RWPE2 (cell line): Measurements from ENCODE around the gene GLDC.

Experiments
- ATAC-seq: fragments of 200-7000 bp; cut with Tn5 transposase; 3 replicates; pipeline ENCODE4 v1.9.1; 2021; ENCODE audit warnings: low read depth
- DNase-seq: peaks from one replicate; pipeline ENCODE4 v3.0.0-alpha.2; 2020; ENCODE audit warnings: low spot score
- H3K27ac ChIP-seq: fragments of 450-650 bp; 2 replicates; pipeline ENCODE4 v1.5.1; 2017; ENCODE audit warnings: mild to moderate bottlenecking; ENCODE audit not compliant: poor library complexity, severe bottlenecking
- H3K27me3 ChIP-seq: fragments of 250-450 bp; sonication (Bioruptor Pico); 2 replicates; pipeline ENCODE4 v1.5.1; 2021; ENCODE audit warnings: mild to moderate bottlenecking, moderate library complexity; ENCODE audit not compliant: insufficient read depth, poor library complexity, severe bottlenecking
- H3K36me3 ChIP-seq: fragments of 250-450 bp; sonication (Bioruptor Pico); 2 replicates; pipeline ENCODE4 v1.5.1; 2020; ENCODE audit warnings: low read depth, mild to moderate bottlenecking, moderate library complexity
- H3K4me1 ChIP-seq: fragments of 250-450 bp; sonication (Bioruptor Pico); 2 replicates; pipeline ENCODE4 v1.5.1; 2021; ENCODE audit warnings: mild to moderate bottlenecking, moderate library complexity; ENCODE audit not compliant: insufficient read depth, poor library complexity, severe bottlenecking
- H3K4me3 ChIP-seq: fragments of 250-450 bp; sonication (Bioruptor Pico); 2 replicates; pipeline ENCODE4 v1.5.1; 2021; ENCODE audit warnings: mild to moderate bottlenecking, moderate library complexity; ENCODE audit not compliant: severe bottlenecking
- H3K9me3 ChIP-seq: fragments of 250-450 bp; sonication (Bioruptor Pico); 2 replicates; pipeline ENCODE4 v1.5.1; 2021; ENCODE audit warnings: mild to moderate bottlenecking, moderate library complexity; ENCODE audit not compliant: severe bottlenecking
- TF ChIP-seq, protein P1 (sequence below): fragments of 450-650 bp; IDR thresholded peaks from one replicate; pipeline ENCODE4 v1.5.1; 2017; ENCODE audit warnings: mild to moderate bottlenecking, moderate library complexity; ENCODE audit not compliant: poor library complexity, severe bottlenecking

The GLDC gene

DNA sequence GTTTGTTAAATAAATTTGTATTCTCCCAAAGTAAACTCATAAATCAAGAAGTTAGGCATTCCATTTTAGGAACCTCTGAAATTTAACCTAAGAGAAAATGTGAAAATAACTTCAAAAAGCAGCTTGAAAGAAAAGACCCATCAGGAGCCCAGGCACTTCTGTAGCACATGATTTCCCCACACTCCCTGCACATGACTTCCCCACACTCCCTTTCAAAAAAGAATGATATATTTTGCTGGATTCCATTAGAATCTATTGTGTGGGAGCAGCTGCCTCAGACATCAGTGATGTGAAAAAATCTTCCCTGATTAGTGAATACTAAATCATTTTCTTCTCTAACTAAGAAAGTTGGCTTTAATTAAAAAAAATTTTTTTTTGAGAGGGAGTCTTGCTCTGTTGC lies 83.3 kb downstream of the GLDC start:
- no peaks in the 10 kb centered on the region for H3K27me3 ChIP-seq
- DNase-seq (no peak), ATAC-seq (no peak)
- H3K36me3 ChIP-seq: no peaks in the 10 kb centered on the region
- H3K4me1 ChIP-seq: peaks cover 13% of the 10 kb centered on the region
- H3K9me3 ChIP-seq: no peaks in the 10 kb centered on the region
- TF ChIP-seq, protein P1, sequence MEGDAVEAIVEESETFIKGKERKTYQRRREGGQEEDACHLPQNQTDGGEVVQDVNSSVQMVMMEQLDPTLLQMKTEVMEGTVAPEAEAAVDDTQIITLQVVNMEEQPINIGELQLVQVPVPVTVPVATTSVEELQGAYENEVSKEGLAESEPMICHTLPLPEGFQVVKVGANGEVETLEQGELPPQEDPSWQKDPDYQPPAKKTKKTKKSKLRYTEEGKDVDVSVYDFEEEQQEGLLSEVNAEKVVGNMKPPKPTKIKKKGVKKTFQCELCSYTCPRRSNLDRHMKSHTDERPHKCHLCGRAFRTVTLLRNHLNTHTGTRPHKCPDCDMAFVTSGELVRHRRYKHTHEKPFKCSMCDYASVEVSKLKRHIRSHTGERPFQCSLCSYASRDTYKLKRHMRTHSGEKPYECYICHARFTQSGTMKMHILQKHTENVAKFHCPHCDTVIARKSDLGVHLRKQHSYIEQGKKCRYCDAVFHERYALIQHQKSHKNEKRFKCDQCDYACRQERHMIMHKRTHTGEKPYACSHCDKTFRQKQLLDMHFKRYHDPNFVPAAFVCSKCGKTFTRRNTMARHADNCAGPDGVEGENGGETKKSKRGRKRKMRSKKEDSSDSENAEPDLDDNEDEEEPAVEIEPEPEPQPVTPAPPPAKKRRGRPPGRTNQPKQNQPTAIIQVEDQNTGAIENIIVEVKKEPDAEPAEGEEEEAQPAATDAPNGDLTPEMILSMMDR: no peak
- no peak overlapping the region for H3K4me3 ChIP-seq
- no peak overlapping the region for H3K27ac ChIP-seq

DNA sequence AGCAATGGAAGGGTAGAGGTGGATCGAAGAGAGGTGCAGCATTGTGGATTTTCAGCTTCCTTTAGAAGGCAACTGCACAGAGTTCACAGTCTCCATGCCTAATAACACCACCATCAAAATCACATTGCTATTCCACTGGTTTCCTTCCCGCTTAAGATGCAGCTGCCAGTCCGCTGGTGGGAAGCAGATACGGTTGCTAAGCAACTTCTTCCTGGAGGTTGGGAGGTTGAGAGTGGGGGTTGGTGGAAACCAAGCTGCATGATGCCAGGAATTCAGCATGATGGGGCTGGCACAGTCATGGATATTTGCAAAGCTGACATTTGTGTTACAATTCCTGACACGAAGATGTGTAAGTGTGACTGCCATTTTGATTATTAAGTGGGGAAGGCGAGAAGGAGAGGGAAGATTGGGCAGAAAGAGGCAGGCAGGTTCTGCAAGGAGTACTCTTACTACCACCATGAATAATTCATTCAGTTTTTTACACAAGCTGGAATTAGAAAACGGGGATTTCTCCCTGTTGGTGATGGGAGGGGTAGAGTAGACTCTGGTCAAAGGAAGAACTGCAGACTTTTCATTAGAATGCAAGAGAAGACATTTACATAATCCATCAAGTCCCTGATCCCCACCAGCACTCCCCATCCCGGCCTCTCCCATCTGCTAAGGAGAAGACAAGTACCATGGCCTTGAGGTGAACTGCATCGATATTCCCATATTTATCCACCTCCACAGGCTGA lies 87.5 kb downstream of the GLDC start:
- TF ChIP-seq, protein P1: no peak
- Histone ChIP-seq H3K36me3 (no peaks in the 10 kb centered on the region), H3K9me3 (no peaks in the 10 kb centered on the region), H3K27ac (no peak overlapping the region), H3K4me3 (no peak overlapping the region), H3K27me3 (no peaks in the 10 kb centered on the region), H3K4me1 (no peaks in the 10 kb centered on the region)
- DNase-seq (no peak), ATAC-seq (no peak)

DNA sequence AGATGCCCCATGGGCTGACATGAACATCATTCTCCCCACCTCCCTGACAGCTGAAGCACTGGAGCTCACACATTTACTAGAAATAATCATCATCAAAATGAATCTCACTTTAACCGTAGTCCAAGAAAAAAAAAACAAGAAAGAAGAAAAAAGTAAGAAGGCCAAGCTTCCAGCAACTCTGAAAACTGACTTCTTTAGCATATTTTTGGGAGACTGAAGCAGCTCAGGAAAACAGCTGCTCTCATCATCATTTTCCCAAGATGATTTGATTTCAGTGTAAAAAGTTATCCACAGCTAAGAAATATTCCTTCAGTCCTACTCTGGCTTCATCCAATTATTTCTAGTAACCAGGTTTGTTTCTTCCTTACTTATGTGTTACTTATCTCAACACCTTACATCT lies 91.7 kb downstream of the GLDC start:
- DNase-seq (no peak), ATAC-seq (no peak)
- Histone ChIP-seq H3K4me3 (no peak overlapping the region), H3K27ac (peak overlapping the region; percentile 56), H3K36me3 (no peaks in the 10 kb centered on the region), H3K27me3 (no peaks in the 10 kb centered on the region), H3K4me1 (peaks cover 6% of the 10 kb centered on the region), H3K9me3 (no peaks in the 10 kb centered on the region)
- TF ChIP-seq, protein P1: no peak

DNA sequence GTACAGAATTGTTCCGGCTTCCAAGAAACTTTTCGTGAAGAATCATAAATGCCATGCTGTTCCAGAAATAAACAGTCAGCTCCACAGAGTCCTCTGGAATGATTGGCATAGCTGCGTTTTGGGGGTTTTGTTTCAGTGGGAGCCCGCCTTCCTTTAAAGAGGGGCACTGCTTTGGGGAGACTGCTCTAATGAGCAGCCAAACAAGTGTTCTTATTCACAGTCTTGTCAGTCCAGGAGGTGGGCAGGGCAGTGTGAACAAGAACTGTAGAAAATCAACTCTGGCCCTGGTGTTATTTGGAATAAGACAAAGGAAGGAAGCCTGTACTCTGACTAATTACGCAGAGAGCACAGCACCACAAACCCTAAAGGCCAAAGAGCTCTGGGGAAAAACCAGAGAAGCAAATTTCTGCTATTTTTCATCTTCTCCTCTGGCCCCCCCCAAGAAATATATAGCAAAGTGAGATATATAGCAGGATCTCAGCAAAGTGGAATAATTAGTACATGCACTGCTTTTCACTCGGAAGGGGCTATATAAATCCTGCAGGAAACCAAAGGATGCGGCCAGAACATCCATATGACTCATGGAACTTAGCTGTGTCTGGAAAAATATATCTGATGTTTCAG lies 92.9 kb downstream of the GLDC start:
- DNase-seq (no peak), ATAC-seq (peak; percentile 58)
- Histone ChIP-seq H3K4me1 (peaks cover 6% of the 10 kb centered on the region), H3K9me3 (no peaks in the 10 kb centered on the region), H3K27ac (peak overlapping the region; percentile 56), H3K4me3 (no peak overlapping the region), H3K36me3 (no peaks in the 10 kb centered on the region), H3K27me3 (no peaks in the 10 kb centered on the region)
- TF ChIP-seq, protein P1: no peak

DNA sequence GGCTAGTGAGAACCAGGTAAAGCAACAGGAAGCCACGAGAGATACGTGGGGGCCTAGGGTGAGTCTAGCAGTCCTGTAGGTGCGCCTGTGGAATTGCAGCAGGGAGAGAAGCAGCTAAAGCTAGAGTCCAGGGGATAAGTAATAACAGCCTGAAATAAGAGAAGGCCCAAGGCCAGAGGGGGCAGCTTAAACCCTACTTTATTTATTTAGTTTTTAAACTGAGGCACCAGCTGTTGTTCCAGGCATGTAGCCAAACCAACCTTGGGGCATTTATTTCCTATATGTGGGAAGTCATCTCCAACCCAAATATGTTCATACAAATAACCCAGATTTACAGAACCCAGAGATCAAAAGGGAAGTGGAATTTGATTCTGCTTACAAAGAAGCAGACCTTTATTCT lies 93.5 kb downstream of the GLDC start:
- TF ChIP-seq, protein P1: no peak
- Histone ChIP-seq H3K27me3 (no peaks in the 10 kb centered on the region), H3K36me3 (no peaks in the 10 kb centered on the region), H3K4me3 (no peak overlapping the region), H3K9me3 (no peaks in the 10 kb centered on the region), H3K4me1 (peaks cover 6% of the 10 kb centered on the region), H3K27ac (peak overlapping the region; percentile 56)
- DNase-seq: no peak
- ATAC-seq: peak; percentile 54; the same call in 2 of the 3 replicates
